OCI-LY3 (cell line): ENCODE results near the gene EIF2S2.

ENCODE experiments used
- H2AFZ ChIP-seq: fragments of 200-600, 300-600 bp; shearing (Covaris generic); 2 replicates; pipeline ENCODE4 v1.6.0; 2014; ENCODE audit warnings: antibody characterized with exemption, low read depth, low read length
- H3K27ac ChIP-seq: fragments of 200-600, 300-600 bp; sonication (generic); 2 replicates; pipeline ENCODE4 v1.5.1; 2014; ENCODE audit warnings: mild to moderate bottlenecking, low read length, moderate library complexity, mixed read lengths
- H3K27me3 ChIP-seq: fragments of 200-600, 300-600 bp; sonication (generic); 2 replicates; pipeline ENCODE4 v1.6.1; 2014; ENCODE audit warnings: low read depth, low read length, mixed read lengths
- H3K36me3 ChIP-seq: fragments of 200-600, 300-600 bp; sonication (generic); replicated peaks from 2 replicates; pipeline ENCODE3; 2014; ENCODE audit warnings: low read depth, low read length, mixed read lengths
- H3K4me1 ChIP-seq: fragments of 300-600, 200-600 bp; sonication (generic); 2 replicates; pipeline ENCODE4 v1.6.1; 2014; ENCODE audit warnings: low read length, mixed read lengths
- H3K4me2 ChIP-seq: fragments of 200-600, 300-600 bp; sonication (generic); 2 replicates; pipeline ENCODE4 v1.6.1; 2014; ENCODE audit warnings: low read length, mixed read lengths
- H3K4me3 ChIP-seq: fragments of 300-600, 200-600 bp; sonication (generic); 2 replicates; pipeline ENCODE4 v1.5.1; 2014; ENCODE audit warnings: antibody characterized with exemption, mild to moderate bottlenecking, low read length, moderate library complexity
- H3K79me2 ChIP-seq: fragments of 300-600, 200-600 bp; shearing (Covaris generic); 2 replicates; pipeline ENCODE4 v1.6.1; 2014; ENCODE audit warnings: mild to moderate bottlenecking, low read length, mixed read lengths
- H3K9ac ChIP-seq: fragments of 300-600, 200-600 bp; shearing (Covaris generic); 2 replicates; pipeline ENCODE4 v1.6.0; 2014; ENCODE audit warnings: mild to moderate bottlenecking, low read length, moderate library complexity
- H3K9me3 ChIP-seq: fragments of 200-600, 300-600 bp; shearing (Covaris generic); 2 replicates; pipeline ENCODE4 v1.6.1; 2014; ENCODE audit warnings: low read length, mixed read lengths; ENCODE audit not compliant: insufficient read depth
- H4K20me1 ChIP-seq: fragments of 200-600, 300-600 bp; sonication (generic); 2 replicates; pipeline ENCODE4 v1.6.1; 2016; ENCODE audit warnings: low read length, mixed read lengths; ENCODE audit not compliant: insufficient read depth
- CTCF ChIP-seq: fragments of 200-600, 300-600 bp; sonication (generic); IDR thresholded peaks from 2 replicates; pipeline ENCODE4 v1.5.1; 2014; ENCODE audit warnings: antibody characterized with exemption, low read length, low read depth
- EZH2phosphoT487 ChIP-seq: fragments of 200-600 bp; shearing (Covaris generic); IDR thresholded peaks from 2 replicates; pipeline ENCODE4 v1.6.1; 2018; ENCODE audit warnings: antibody characterized with exemption, mixed run types, low read depth

The EIF2S2 gene

DNA sequence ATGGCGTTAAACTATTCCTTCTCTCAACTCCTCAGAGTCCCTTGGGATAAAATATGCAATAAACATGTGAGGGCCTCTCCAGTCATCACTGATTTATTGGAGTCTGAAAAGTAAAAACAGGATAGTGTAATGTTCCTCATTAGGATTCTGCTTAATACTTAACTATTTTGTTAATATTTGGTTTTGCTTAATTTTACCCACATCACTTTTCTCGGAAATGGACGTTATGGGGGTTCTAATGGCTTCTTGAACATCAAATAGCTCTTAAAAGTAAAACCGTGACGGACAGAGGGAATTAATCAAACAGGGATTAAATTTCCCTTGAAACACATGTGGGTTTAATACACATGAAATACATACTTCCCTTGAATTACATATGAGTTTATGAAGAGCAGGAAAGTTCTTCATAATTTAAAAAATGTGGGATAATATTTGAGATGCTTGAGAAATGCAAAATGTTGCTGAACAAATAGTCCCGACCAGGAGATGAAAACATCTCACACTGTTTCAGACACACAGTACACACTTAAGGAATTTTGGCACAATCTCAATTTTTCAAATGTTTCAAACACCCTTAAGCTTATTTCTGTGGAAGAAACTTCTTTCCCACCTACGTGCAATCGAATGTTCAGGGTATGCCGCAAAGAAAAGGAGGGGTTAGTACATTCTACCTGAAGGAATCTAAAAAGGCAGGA is 38.4 kb upstream of the EIF2S2 start:
- Histone ChIP-seq H3K9ac (no peak overlapping the region), H3K4me2 (no peak overlapping the region), H3K27me3 (no peaks in the 10 kb centered on the region), H3K36me3 (no peaks in the 10 kb centered on the region), H2AFZ (no peak overlapping the region), H3K79me2 (no peaks in the 10 kb centered on the region), H4K20me1 (no peaks in the 10 kb centered on the region), H3K9me3 (no peaks in the 10 kb centered on the region), H3K4me3 (no peak overlapping the region), H3K4me1 (no peaks in the 10 kb centered on the region), H3K27ac (no peak overlapping the region)
- TF ChIP-seq EZH2phosphoT487 (no peak), CTCF (no peak)

DNA sequence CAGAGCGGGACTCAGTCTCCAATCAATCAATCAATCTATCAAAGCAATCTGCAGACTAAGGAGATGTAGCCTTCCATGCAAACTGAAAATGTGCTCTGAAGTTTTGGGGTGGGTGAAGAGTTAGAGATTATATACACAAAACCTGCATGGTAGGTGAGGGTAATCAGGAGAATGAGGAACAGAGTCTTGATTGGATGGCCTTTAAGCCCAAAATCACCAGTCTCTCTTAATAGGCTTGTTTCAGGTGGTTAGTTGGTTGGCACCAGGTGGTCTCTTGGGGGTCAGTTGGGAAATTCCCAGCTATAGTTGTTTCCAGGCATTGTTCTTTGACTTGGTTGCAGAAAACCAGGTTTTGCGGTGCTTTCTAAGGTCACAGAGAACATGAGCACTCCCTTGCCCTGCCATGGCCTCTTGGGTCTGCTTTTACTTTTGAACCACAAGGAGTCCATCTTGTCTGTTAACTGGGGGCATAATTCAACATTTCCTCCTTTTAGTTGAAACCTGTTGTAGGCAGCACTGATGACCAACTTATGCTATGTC is 33.3 kb upstream of the EIF2S2 start:
- TF ChIP-seq CTCF, result no peak
- TF ChIP-seq EZH2phosphoT487, result no peak
- no peaks in the 10 kb centered on the region for H3K36me3 ChIP-seq

GRCh38 chr20:34143951-34144350 is 31.9 kb upstream of the EIF2S2 start:
- H4K20me1 ChIP-seq, result no peaks in the 10 kb centered on the region
- H3K27ac ChIP-seq, result no peak overlapping the region
- peaks cover 13% of the 10 kb centered on the region for H3K27me3 ChIP-seq
- H3K79me2 ChIP-seq, result no peaks in the 10 kb centered on the region
- no peaks in the 10 kb centered on the region for H3K4me1 ChIP-seq
- H3K9me3 ChIP-seq, result no peaks in the 10 kb centered on the region
- H3K9ac ChIP-seq, result no peak overlapping the region
- TF ChIP-seq EZH2phosphoT487, result no peak
- no peak for TF ChIP-seq CTCF
- H3K36me3 ChIP-seq, result no peaks in the 10 kb centered on the region
- H3K4me3 ChIP-seq, result no peak overlapping the region
- H2AFZ ChIP-seq, result no peak overlapping the region
- H3K4me2 ChIP-seq, result no peak overlapping the region

More for the DNA sequence above, 33.3 kb upstream of the EIF2S2 start:
- Histone ChIP-seq H3K27me3 (peaks cover 13% of the 10 kb centered on the region), H3K4me2 (no peak overlapping the region), H3K9me3 (no peaks in the 10 kb centered on the region), H3K27ac (no peak overlapping the region), H3K4me3 (no peak overlapping the region), H3K4me1 (no peaks in the 10 kb centered on the region), H2AFZ (no peak overlapping the region), H4K20me1 (no peaks in the 10 kb centered on the region), H3K9ac (no peak overlapping the region), H3K79me2 (no peaks in the 10 kb centered on the region)

DNA sequence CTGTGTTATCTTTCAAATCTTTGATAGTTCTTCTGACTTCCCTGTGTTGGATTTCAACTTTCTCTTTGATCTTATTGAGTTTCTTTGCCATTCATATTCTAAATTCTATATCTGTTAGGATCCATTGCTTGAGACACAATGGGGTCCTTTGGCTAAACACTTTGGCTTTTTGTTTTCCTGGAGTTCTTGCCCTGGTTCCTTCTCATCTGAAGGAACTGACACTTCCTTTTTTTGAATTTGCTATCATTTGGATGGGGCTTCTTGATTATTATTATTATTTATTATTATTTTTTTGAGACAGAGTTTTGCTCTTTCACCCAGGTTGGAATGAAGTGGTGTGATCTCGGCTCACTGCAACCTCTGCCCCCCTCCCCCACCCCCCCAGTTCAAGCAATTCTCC is 30.1 kb upstream of the EIF2S2 start:
- Histone ChIP-seq H3K36me3 (no peaks in the 10 kb centered on the region), H3K4me1 (no peaks in the 10 kb centered on the region), H3K79me2 (no peaks in the 10 kb centered on the region), H3K9me3 (no peaks in the 10 kb centered on the region), H3K27me3 (peaks cover 13% of the 10 kb centered on the region), H4K20me1 (no peaks in the 10 kb centered on the region), H2AFZ (no peak overlapping the region), H3K9ac (no peak overlapping the region), H3K27ac (no peak overlapping the region), H3K4me3 (no peak overlapping the region), H3K4me2 (no peak overlapping the region)
- TF ChIP-seq EZH2phosphoT487 (no peak), CTCF (no peak)
